Epithelial cell of esophagus (primary cell): Measurements from ENCODE around the gene CELA2B.
"Not testable (repeated sequence)": the region's sequence is repeated elsewhere in the genome, so short reads cannot be mapped to it uniquely, and the experiment has no call there.

ENCODE experiments used
- DNase-seq: peaks from one replicate; pipeline ENCODE4 v3.0.0; 2010; ENCODE audit warnings: low read depth
- H3K4me3 ChIP-seq: 2 replicates; pipeline ENCODE4 v1.5.1; 2011; ENCODE audit warnings: mild to moderate bottlenecking, low read length, control low read depth
- CTCF ChIP-seq: IDR thresholded peaks from 2 replicates; pipeline ENCODE4 v1.5.1; 2011; ENCODE audit warnings: low read depth, mild to moderate bottlenecking, low read length, control low read depth, inconsistent platforms; ENCODE audit not compliant: insufficient read depth; ENCODE audit errors: missing control alignments

The CELA2B gene

DNA sequence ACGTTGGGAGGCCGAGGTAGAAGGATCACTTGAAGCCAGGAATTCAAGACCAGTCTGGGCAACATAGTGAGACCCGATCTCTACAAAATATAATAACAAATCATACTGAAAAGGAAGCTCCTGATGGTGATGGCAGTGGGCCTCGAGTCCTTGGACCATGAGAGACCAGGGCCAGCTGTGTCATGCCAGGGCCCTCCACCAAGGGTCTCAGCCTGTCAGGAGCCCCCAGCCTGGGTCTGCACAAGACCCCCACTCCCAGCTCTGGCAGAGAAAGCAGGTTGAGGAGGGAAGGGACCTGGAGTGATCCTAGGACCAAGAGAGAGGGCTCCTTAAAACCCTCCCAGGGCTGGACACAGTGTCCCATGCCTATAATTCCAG is 44.3 kb upstream of the CELA2B start:
- DNase-seq: no peak
- H3K4me3 ChIP-seq: no peak overlapping the region
- TF ChIP-seq CTCF: no peak

DNA sequence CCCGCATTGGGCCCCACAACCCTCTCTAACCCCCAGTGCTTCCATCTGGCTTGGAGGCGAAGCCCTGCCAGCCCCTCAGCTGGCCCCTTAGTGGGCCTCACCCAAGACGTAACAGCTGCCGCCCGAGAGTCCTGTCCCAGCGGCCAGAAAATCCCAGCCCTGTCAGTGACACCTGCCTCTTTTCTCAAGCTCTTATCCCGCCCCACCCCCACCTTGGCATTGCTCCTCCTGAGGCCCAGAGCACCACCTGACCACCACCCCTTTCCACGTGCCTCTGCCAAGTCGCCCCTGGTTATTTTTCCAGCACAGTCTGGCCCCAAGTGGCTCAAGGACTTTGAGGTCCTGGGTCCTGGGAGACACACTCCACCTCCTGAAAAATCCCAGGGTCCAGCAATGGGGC is 43.6 kb upstream of the CELA2B start:
- DNase-seq: no peak
- no peak overlapping the region for H3K4me3 ChIP-seq
- no peak for TF ChIP-seq CTCF

DNA sequence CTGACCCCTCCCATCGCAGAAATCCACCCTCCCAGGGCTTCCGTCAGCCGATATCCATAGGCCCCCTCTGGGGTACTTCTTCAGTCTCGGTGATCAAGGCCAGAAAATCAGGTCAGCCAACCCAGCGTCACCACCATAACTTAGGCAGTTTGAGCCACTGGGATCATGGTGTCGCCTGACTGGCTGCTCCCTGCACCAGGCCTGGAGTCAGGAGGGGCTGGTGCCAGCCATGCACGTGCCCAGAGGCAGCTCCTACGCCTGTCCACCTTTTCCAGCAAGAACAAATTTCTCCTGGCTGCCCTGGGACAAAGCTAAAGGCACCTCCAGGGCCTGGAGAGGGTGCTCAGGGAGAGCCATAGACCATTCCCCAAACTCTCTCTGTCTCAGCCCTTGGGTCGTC is 42.4 kb upstream of the CELA2B start:
- H3K4me3 ChIP-seq: no peak overlapping the region
- TF ChIP-seq CTCF: no peak
- no peak for DNase-seq

GRCh38 chr1:15434739-15435138 is 41.2 kb upstream of the CELA2B start:
- not testable (repeated sequence) for H3K4me3 ChIP-seq
- DNase-seq: peak; percentile 51

DNA sequence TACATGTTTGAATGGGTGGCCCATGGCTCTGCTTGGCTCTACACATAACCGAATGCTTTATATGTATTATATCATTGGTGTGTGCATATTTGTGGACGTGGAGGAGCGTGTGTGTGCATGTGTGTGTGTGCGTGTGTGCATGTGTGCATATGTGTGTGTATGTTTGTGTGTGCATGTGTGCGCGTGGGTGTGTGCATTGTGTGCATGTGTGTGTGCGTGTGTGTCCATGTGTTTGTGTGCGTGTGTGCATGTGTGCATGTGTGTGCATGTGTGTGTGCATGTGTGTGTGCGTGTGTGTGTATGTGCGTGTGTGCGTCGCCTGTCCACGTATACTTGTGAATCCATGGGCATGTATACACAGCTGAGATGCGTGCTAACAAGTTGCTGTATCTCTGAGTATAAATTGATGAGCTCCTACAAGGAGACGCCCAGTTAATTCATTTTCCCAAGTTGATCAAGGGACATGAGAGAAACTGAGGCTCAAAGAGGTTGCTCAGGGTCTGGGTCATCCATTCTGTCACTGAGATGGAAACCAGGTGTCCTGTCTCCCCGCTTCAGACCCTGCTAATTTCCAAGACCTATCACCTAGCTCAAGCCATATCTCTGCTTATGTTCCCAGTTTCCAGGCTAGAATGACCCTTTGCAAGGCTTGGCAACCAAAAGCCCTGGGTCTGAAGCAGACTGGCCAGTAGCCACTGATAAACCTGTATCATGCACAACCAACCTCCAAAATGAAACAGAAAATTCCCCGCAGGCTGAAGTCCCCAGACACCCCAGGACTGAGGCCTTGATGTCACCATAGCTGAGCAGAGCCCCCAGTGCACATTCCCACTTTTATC is 40.4 kb upstream of the CELA2B start:
- no peak overlapping the region for H3K4me3 ChIP-seq
- no peak for DNase-seq
- TF ChIP-seq CTCF: no peak

DNA sequence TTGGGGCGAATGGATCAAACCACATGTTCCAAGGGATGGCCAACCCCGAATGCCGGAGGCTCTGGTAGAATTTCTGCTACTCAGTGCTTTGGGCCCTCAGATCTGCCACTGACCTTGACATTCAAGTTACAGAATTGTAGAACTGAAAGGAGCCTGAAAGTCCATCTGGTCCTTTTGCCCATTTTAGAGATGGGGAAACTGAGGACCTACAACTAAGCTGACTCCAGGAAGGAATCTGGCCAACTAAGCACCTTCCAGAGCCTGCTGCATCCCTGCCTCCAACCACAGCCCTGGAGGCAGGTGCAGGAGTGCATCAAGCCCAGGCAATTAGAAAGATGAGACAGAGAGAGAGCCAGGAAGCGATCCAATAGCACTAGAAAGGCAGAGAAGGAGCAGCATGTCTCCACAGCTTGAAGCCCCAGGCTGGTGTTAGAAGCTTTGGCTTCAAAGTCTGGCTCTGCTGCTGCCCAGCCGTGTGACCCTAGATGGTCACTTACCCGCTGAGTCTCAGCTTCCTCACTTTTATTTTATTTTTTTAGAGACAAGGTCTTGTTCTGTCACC is 38.9 kb upstream of the CELA2B start:
- DNase-seq: no peak
- no peak for TF ChIP-seq CTCF
- no peak overlapping the region for H3K4me3 ChIP-seq

DNA sequence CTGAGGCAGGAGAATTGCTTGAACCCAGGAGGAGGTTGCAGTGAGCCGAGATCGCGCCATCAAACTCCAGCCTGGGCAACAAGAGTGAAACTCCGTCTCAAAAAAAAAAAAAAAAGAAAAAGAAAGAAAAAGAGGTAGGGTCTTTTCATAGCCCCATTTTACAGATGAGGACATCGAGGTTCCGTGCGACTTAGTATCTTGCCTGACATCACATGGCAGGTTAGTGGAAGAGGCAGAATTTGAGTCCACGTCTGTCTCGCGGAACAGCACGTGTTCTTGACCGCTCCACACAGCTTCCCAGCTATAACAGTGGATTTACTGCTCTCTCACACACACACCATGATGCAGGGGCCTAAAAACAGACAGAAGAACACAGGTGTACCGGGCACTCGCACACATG is 36.6 kb upstream of the CELA2B start:
- no peak for DNase-seq

More for the DNA sequence above, 36.6 kb upstream of the CELA2B start:
- H3K4me3 ChIP-seq: no peak overlapping the region
- no peak for TF ChIP-seq CTCF
